Upper lobe of right lung (tissue), 1 donor: ENCODE data around the gene USP43. TPM values are rescaled to one million over a fixed set of nuclear protein-coding genes. Genes with fewer than 3 reads are reported as not detected.
"Not testable (repeated sequence)": the region's sequence is repeated elsewhere in the genome, so short reads cannot be mapped to it uniquely, and the experiment has no call there.

Experiments used
- ATAC-seq: fragments of 200-7000 bp; cut with Tn5 transposase; one replicate; pipeline ENCODE4 v1.9.1; 2020; ENCODE audit warnings: mild to moderate bottlenecking, moderate library complexity
- DNase-seq: peaks from one replicate; pipeline ENCODE4 v3.0.0-alpha.2; 2020
- H3K27ac ChIP-seq: fragments of 200-600 bp; one replicate; pipeline ENCODE4 v1.8.0; 2022
- H3K27me3 ChIP-seq: fragments of 200-600 bp; one replicate; pipeline ENCODE4 v1.8.0; 2022; ENCODE audit warnings: mild to moderate bottlenecking
- H3K36me3 ChIP-seq: fragments of 200-600 bp; one replicate; pipeline ENCODE4 v1.8.0; 2022
- H3K4me1 ChIP-seq: fragments of 200-600 bp; one replicate; pipeline ENCODE4 v1.8.0; 2022
- H3K4me3 ChIP-seq: fragments of 200-600 bp; one replicate; pipeline ENCODE4 v1.8.0; 2022; ENCODE audit warnings: mild to moderate bottlenecking
- H3K9me3 ChIP-seq: fragments of 200-600 bp; one replicate; pipeline ENCODE4 v1.8.0; 2022
- CTCF ChIP-seq: fragments of 200-600 bp; IDR thresholded peaks from one replicate; pipeline ENCODE4 v1.8.0; 2022; ENCODE audit warnings: antibody characterized with exemption
- intact Hi-C: fragments of 100-400 bp; cut with DNase I; formaldehyde crosslinking; loops from one replicate; pipeline ENCODE4 v1.11.0; 2022
- total RNA-seq: library from RNA; stranded (reverse); fragmentation: NEBNext Ultra II Directional; extraction: Animal tissue kit (Norgen Biotek cat#: 25700); gene quantifications from one replicate; pipeline ENCODE4 v1.2.1, GENCODE V29; 2021
- donor health status: DM: no; HTN: yes; CAD: no; lungs with severe emphysema.

USP43 gene
- total RNA-seq, 1 donor from 2014 or later: 4.3 TPM

- no peaks in the 10 kb centered on the region for H3K9me3 ChIP-seq
- TF ChIP-seq CTCF: no peak
- no peaks in the 10 kb centered on the region for H3K36me3 ChIP-seq
- intact Hi-C loops: no loop called here
- no peaks in the 10 kb centered on the region for H3K27me3 ChIP-seq
- ATAC-seq (no peak), DNase-seq (no peak)
- H3K4me1 ChIP-seq: no peaks in the 10 kb centered on the region
- H3K4me3 ChIP-seq: no peak overlapping the region
- H3K27ac ChIP-seq: no peak overlapping the region
Measured at GRCh38 chr17:9635340-9635739, 10.0 kb upstream of the USP43 start.

- intact Hi-C loops: no loop called here
- Histone ChIP-seq H3K4me1 (no peaks in the 10 kb centered on the region), H3K36me3 (no peaks in the 10 kb centered on the region), H3K27me3 (no peaks in the 10 kb centered on the region), H3K9me3 (no peaks in the 10 kb centered on the region), H3K27ac (no peak overlapping the region), H3K4me3 (no peak overlapping the region)
- TF ChIP-seq CTCF: no peak
- ATAC-seq (no peak), DNase-seq (no peak)
Measured at GRCh38 chr17:9636501-9636900, 8.8 kb upstream of the USP43 start.

GRCh38 chr17:9640388-9640787 is 4.9 kb upstream of the USP43 start:
- intact Hi-C loops, H3K9me3 ChIP-seq, ATAC-seq, H3K4me1 ChIP-seq, DNase-seq, H3K27ac ChIP-seq, H3K27me3 ChIP-seq, H3K36me3 ChIP-seq, H3K4me3 ChIP-seq: not testable (repeated sequence)

GRCh38 chr17:9643611-9644010 is 1.7 kb upstream of the USP43 start:
- Histone ChIP-seq H3K4me3 (no peak overlapping the region), H3K27me3 (peaks cover 16% of the 10 kb centered on the region), H3K9me3 (no peaks in the 10 kb centered on the region), H3K36me3 (no peaks in the 10 kb centered on the region), H3K4me1 (peaks cover 7% of the 10 kb centered on the region), H3K27ac (no peak overlapping the region)
- ATAC-seq: no peak
- no peak for TF ChIP-seq CTCF
- intact Hi-C loops: no loop called here
- no peak for DNase-seq

GRCh38 chr17:9645851-9646545 is 681 bp downstream of the USP43 start:
- no peaks in the 10 kb centered on the region for H3K36me3 ChIP-seq
- H3K27ac ChIP-seq: peak overlapping the region; percentile 76
- peak; percentile 78 for ATAC-seq
- peaks cover 20% of the 10 kb centered on the region for H3K27me3 ChIP-seq
- H3K4me3 ChIP-seq: peak overlapping the region; percentile 59
- H3K9me3 ChIP-seq: no peaks in the 10 kb centered on the region
- intact Hi-C loops: no loop called here
- peaks cover 7% of the 10 kb centered on the region for H3K4me1 ChIP-seq
- DNase-seq: peak; percentile 89
- peak; percentile 10 for TF ChIP-seq CTCF

GRCh38 chr17:9646546-9646885 is 1.2 kb downstream of the USP43 start:
- H3K4me3 ChIP-seq: peak overlapping the region; percentile 59
- no peaks in the 10 kb centered on the region for H3K36me3 ChIP-seq
- intact Hi-C loops: no loop called here
- H3K9me3 ChIP-seq: no peaks in the 10 kb centered on the region
- TF ChIP-seq CTCF: no peak
- DNase-seq (no peak), ATAC-seq (no peak)
- H3K27me3 ChIP-seq: peaks cover 20% of the 10 kb centered on the region
- peaks cover 7% of the 10 kb centered on the region for H3K4me1 ChIP-seq
- no peak overlapping the region for H3K27ac ChIP-seq
